Activated CD4-positive, CD25-positive, alpha-beta regulatory T cell treated with anti-CD3 and anti-CD28 coated beads, Interleukin-2, amount 50 U/mL, for 16 hours (primary cell): ENCODE data around the gene MMEL1.
"Not testable (repeated sequence)": the region's sequence is repeated elsewhere in the genome, so short reads cannot be mapped to it uniquely, and the experiment has no call there.

ENCODE experiments used
- DNase-seq: peaks from one replicate; pipeline ENCODE4 v3.0.0-alpha.2; 2020; ENCODE audit warnings: low read depth, low spot score

The MMEL1 gene

GRCh38 chr1:2575801-2576663, 56.8 kb downstream of the MMEL1 start:
- no peak for DNase-seq

- no peak for DNase-seq
Measured at GRCh38 chr1:2574350-2574749, 58.5 kb downstream of the MMEL1 start.

DNA sequence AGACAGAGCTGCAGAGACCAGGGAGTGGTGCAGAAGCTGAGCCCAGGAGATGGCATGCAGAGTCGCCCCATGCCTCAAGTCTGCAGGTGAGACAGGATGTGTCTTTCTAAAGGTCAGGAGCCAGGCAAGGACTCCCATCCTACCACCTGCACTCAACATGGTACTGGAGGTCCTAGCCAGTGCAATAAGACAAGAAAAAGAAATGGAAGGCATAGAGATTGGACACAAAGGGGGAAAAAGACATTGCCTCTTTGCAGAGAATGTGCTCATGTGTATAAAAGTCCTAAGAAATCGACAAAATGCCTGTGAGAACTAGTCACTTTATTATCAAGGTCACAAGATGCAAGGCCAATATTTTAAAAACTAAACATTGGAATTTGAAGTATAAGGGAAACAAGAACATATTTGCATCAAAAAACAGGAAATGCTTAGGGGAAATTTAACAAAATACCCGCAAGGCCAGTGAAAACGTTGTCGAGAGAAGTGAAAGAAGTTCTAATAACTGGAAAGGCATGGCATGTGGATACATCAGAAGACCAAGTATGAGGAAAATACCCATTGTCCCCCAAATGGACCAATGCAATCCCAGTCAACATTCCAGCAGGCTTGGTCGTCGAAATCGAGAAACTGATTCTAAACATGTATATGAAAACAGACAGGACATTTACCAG, 59.4 kb downstream of the MMEL1 start:
- DNase-seq, result no peak

DNA sequence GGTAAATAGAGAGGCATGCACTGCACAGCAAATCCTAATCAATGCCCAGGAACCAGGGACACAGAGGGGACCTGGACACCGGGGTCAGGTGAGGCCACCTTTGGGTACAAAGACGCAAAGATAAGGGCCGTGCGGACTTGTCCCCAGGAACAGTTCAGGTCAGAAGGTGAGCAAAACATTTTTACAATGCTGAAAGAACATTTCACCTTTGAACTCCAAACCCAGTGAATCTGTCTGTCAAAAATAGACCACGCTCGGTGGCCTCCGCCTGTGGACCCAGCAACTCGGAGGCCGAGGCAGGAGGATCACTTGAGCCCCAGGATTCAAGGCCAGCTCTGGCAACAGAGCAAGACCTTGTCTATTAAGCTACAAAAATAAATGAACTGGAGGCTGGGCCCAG, 61.5 kb downstream of the MMEL1 start:
- DNase-seq, result no peak

GRCh38 chr1:2570332-2570731, 62.5 kb downstream of the MMEL1 start:
- no peak for DNase-seq

DNA sequence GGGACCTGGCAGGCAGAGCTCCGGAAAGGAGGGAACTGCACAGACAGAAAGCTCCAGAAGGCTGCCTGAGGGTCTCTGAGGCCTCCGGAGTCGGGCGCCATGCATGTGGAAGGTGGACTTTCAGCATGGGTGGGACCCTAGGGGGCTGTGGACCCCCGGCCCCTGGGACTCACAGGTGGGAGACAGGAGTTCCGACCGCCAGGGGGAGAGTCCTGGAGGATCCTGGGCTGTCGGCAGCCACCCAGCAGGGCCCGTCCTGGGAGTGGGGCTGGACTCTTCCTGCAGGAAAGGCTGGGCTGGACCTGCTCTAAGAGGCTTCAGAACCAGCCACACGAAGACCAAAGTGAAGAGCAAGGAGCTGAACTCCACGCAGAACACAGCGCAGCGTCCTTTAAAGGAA, 63.1 kb downstream of the MMEL1 start:
- not testable (repeated sequence) for DNase-seq

- DNase-seq, result no peak
Measured at GRCh38 chr1:2569060-2569459, 63.8 kb downstream of the MMEL1 start.

DNA sequence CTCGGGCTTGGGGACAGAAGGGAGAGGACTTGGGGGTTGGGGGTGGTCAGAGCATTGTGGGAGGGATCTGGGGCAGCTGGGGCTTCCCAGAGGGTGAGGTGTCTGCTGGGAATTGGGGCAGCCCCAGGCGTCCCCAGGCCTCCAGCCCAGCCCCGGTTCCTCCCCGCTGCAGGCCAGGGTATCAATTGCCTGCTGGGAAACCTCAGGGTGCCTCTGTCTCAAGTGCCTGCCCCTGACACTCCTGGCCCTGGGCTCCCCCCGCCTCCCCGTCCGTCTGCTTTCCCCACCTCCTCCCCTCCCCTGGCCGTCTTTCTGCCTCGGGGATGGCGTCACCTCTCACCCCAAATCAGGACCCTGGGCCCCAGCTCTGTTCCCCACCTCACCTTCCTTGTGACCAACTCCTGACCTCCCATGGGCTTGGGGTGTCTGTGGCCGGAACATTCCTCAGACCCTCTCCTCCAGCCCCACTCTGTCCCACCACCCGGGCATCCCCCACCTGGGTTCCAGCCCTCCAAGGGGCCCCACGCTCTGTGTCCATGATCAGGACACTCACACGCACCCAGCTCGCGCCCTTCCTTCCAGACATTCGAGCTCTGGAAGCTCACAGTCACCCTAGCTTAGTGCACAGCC, 64.5 kb downstream of the MMEL1 start:
- not testable (repeated sequence) for DNase-seq

GRCh38 chr1:2567083-2567679, 65.6 kb downstream of the MMEL1 start:
- no peak for DNase-seq

DNA sequence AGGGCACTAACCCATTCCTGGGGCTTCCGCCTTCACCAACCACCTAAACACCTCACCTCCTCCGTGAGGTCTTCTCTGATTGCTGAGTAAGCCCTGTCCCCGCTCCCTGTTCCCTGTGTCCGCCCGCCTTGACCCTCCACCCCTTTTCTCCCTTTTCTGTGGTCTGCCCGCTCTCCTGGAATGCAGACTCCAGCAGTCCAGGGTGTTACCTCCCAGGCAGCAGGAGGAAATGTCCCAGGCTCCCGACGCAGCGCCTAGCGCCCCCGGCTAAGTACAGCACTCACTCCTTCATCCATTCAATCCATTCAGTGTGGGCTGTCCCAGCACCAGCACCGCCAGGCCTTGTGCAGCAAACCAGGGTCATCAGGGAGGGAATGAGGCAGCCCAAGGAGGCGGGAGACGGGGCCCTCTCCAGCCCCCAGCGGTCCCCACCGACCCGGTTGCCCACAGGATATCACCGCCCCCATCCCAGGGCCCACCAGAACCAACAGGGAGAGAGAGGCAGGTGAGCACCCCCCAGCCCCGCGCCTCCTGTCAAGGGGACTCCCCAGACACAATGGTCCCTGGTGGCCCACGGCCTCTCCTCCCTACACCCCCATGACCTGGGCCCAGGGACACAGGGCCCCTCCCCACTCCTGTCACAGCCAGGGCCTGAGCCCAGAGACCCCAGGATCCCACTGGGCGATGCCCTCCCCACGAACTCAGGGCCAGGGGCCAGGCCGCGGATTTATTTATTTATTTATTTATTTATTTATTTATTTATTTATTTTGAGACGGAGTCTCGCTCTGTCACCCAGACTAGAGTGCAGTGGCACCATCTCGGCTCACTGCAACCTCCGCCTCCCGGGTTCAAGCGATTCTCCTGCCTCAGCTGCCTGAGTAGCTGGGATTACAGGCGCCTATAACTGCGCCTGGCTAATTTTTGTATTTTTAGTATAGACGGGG, 66.4 kb downstream of the MMEL1 start:
- no peak for DNase-seq

DNA sequence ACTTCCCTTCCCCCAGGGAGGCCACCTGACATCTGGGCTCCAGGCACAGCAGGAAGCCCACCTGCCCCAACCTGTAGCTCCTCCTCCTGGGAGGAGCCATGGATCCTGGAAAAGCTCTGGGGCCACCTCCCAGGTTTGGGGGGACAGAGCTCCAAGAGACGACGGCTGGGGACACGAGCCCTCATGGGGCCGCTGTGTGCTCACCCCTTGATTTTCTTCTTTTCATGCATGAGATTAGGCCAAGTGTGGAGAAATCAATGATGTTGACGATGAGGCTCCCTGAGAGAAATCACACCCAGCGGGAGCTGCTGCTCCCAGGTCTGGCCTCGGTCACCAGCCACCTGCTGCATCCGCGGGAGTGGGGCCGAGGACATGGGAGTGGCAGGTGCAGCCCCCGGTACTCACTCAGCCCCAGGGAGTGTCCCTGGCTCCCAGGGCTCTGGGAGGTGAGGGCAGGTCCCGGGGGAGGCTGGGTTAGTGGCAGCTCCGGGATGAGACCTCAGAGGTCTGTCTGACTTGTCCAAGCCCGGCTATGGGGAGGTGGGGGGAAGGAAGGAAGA, 67.9 kb downstream of the MMEL1 start:
- DNase-seq, result no peak

GRCh38 chr1:2564006-2564814, 68.6 kb downstream of the MMEL1 start:
- no peak for DNase-seq

DNA sequence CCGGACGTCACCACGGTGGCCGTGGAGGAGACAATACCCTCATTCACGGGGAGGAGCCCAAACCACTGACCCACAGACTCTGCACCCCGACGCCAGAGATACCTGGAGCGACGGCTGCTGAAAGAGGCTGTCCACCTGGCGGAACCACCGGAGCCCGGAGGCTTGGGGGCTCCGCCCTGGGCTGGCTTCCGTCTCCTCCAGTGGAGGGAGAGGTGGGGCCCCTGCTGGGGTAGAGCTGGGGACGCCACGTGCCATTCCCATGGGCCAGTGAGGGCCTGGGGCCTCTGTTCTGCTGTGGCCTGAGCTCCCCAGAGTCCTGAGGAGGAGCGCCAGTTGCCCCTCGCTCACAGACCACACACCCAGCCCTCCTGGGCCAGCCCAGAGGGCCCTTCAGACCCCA, 69.6 kb downstream of the MMEL1 start:
- DNase-seq, result no peak

DNA sequence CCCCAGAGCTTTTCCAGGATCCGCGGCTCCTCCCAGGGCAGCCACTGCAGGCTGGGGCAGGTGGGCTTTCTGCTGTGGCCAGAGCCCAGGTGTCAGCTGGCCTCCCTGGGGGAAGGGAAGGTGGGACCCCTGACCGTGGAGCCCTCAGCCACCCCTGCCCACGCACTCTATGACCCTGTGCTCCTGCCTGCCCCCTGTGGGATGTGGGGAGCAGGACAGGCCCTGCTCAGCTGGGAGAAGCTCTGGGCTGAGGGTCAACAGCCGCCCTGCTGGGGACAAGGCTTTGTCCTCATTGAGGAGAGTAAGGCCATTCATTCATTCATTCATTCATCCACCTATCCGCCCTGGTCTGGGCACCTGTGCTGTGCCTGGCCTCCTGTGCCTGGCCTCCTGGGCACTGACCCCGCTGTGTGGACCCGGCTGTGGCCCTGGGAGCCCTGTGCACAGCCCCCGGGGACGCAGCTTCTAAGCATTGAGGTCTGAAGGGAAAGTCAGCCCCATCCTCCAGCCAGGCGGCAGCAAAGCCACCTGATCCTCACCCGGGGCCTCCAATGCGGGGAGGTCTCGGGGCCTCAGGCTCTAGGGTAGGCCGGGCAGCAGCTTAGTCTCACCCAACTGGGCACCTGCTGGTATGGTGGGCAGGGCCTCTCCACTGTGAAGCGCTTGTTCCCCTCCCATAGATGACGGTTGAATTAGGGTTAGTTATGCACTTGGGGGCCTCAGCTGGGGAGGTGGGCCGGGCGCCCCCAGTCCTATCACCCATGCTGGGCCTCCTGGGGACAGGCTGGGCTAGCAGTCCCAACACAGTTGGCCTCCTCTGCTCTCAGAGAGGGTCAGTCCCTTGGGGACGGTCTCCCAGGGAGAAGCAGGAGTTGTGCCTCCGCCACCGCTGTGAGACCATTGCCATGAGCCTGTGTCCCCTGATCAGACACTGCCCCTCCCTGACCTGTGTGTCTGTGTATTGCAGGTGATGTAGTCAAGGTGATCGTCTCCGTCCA, 70.6 kb downstream of the MMEL1 start:
- no peak for DNase-seq

DNA sequence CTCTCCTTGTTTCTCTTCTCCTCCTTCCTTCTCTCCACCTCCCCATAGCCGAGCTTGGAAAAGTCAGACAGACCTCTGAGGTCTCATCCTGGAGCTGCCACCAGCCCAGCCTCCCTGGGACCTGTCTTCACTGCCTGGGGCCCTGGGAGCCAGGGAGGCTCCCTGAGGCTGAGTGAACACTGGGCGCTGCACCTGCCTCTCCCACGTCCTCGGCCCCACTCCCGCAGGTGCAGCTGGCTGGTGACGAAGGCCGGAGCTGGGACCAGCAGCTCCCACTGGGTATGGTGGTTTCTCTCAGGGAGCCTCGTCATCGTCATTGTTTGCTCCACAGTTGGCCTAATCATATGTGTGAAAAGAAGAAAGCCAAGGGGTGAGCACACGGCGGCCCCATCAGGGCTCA, 71.4 kb downstream of the MMEL1 start:
- DNase-seq, result no peak

DNA sequence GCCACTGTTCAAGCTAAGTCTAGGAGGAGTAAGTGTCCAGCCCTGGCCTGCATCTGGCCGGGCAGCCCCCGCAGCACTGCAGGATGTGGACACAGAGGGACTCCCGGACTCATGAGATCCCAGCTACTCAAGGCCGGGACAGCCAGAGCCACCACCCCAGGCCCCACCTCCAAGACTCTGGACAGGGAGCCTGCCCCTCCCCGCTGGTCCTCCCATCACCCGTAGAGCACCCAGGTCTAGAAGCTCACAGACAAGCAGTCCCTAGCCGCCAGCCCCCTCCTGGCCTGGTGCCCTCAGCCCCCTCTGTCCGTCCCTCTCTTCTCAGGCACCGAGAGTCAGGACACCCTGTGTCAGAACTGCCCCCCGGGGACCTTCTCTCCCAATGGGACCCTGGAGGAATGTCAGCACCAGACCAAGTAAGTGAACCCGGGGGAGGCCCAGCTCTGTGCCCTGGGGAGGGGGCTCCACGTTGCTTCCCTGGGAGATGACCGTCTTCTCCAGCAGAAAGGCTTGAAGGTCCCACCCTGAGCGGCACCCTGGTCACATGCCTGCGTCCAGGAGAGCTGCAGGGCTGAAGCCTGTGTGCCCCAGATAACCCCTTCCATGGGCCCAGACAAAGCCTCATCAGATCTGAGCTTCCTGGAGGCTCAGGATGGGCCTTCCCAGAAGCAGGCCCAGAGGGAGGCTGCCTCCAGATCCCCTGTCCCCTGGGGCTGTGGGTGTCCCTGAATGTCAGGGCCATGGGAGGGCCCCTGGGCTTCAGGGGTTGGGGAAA, 72.3 kb downstream of the MMEL1 start:
- DNase-seq, result no peak

DNA sequence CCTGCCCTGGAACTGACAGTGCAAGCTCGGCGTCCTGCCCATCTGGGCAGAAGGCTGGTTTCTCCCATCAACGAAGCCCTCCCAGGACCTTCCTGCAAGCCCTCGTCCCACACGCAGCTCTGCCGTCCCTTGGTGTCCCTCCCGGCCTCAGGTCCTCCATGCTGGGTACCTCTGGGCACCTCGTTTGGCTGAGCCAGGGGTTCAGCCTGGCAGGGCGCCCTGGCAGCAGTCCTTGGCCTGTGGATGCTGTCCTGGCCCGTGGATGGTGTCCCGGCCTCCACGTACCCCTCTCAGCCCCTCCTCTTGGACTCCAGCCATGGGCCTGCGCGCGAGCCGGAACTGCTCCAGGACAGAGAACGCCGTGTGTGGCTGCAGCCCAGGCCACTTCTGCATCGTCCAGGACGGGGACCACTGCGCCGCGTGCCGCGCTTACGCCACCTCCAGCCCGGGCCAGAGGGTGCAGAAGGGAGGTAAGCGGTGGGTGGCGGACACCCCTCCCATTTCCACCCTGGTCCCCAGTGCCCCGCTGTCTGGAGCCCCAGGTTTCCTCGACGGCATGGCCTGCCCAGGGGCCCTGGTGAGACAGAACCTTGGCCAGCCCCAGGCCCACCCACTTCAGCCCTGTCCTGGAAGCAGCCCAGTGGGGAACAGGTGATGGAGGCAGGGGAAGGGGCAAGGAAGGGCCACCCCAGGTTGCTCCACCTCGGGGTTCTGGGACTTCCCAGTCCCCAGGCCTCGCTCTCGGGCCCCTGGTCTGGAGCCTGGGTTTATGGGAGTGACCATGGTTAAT, 73.1 kb downstream of the MMEL1 start:
- no peak for DNase-seq
